ENCODE data around the gene SCG2.

The SCG2 gene

DNA sequence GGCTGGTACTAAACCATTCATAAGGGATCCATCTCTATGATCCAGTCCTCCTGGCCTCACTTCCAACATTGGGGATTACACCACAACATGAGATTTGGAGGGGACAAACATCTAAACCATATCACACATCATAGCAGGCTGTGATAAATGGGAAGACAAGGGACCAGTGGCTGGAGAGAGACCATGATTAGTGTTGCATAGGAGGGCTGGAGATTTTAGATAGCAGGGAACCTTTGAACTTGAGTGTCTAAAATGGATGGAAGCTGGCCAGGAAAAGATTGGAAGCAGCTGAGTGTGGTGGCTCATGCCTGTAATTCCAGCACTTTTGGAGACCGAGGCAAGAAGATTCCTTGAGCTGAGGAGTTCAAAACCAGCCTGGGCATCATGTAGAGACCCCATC lies 12.4 kb upstream of the SCG2 start:
- TF ChIP-seq, protein P1, sequence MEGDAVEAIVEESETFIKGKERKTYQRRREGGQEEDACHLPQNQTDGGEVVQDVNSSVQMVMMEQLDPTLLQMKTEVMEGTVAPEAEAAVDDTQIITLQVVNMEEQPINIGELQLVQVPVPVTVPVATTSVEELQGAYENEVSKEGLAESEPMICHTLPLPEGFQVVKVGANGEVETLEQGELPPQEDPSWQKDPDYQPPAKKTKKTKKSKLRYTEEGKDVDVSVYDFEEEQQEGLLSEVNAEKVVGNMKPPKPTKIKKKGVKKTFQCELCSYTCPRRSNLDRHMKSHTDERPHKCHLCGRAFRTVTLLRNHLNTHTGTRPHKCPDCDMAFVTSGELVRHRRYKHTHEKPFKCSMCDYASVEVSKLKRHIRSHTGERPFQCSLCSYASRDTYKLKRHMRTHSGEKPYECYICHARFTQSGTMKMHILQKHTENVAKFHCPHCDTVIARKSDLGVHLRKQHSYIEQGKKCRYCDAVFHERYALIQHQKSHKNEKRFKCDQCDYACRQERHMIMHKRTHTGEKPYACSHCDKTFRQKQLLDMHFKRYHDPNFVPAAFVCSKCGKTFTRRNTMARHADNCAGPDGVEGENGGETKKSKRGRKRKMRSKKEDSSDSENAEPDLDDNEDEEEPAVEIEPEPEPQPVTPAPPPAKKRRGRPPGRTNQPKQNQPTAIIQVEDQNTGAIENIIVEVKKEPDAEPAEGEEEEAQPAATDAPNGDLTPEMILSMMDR (IDR thresholded peaks at IDR 0.05; ENCODE audit: low read depth, low read length, poor library complexity, severe bottlenecking): no peak
- no peak for TF ChIP-seq EZH2phosphoT487 (IDR thresholded peaks at IDR 0.05; ENCODE audit: borderline replicate concordance, low read length)
- Histone ChIP-seq H3K79me2 (ENCODE audit: control insufficient read depth, low read length) (no peaks in the 10 kb centered on the region), H3K36me3 (ENCODE audit: control insufficient read depth, low read length) (no peaks in the 10 kb centered on the region)

DNA sequence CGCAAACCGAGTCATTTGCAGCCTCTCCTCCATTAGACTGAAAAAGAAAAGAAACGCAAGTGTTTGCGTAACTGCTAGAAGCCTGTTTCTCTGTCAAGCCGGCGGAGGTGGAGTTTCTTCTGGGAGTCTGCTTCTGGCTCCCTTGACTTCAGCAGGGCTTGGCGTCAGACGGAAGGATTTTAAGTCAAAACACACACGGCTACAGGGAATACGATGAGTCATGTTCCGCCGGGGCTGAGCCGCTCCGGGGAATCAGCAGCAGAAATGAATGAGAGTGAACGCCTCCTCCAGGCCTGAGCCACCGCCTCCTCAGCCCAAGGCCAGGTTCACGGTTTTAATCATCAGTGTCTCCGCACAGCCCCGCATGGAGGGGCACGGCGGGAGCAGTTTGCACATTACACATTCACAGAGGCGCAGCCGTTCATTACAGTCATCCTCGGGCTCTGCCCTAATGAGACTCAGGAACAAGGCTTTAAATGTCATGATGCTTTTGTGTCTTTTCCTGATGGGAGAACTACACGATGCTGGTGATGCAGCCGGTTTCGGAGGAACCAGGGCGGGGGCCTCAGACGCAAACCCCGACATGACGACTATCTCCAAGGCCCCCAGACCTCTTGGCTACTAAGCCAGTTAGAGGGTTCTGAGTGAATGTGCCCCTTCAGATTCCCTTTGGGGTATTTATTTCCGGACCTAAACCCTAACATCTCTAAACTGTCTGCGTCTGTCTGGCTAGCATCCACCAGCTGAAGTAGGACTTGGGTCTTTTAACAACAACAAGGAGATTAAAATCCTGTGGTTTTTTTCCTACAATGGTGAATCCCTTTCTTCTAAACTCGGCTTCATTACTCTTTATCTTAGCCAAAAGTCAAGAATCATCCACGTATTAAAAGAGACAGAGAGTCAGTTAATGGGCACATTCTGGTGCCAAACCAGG lies 11.1 kb upstream of the SCG2 start:
- no peaks in the 10 kb centered on the region for H3K9me3 ChIP-seq (ENCODE audit: control insufficient read depth, insufficient read depth, low read length)
- H3K4me3 ChIP-seq (ENCODE audit: low read length): no peak overlapping the region
- no peak overlapping the region for H3K27ac ChIP-seq (ENCODE audit: low read depth, low read length)

More for the DNA sequence above, 12.4 kb upstream of the SCG2 start:
- H3K27me3 ChIP-seq (ENCODE audit: control insufficient read depth, low read length): peaks cover 2% of the 10 kb centered on the region
- H3K4me2 ChIP-seq (ENCODE audit: low read length): no peak overlapping the region
- no peaks in the 10 kb centered on the region for H3K9me3 ChIP-seq (ENCODE audit: control insufficient read depth, insufficient read depth, low read length)
- H3K4me3 ChIP-seq (ENCODE audit: low read length): no peak overlapping the region
- H3K4me1 ChIP-seq (ENCODE audit: control insufficient read depth, low read length): no peaks in the 10 kb centered on the region
- H3K27ac ChIP-seq (ENCODE audit: low read depth, low read length): no peak overlapping the region
- H4K20me1 ChIP-seq (ENCODE audit: control insufficient read depth, insufficient read depth, low read depth, low read length): no peaks in the 10 kb centered on the region
- H3K9me2 ChIP-seq (replicated peaks; ENCODE audit: control insufficient read depth, low read length): no peaks in the 10 kb centered on the region
- H3F3A ChIP-seq (ENCODE audit: control insufficient read depth, insufficient read depth): no peaks in the 10 kb centered on the region

DNA sequence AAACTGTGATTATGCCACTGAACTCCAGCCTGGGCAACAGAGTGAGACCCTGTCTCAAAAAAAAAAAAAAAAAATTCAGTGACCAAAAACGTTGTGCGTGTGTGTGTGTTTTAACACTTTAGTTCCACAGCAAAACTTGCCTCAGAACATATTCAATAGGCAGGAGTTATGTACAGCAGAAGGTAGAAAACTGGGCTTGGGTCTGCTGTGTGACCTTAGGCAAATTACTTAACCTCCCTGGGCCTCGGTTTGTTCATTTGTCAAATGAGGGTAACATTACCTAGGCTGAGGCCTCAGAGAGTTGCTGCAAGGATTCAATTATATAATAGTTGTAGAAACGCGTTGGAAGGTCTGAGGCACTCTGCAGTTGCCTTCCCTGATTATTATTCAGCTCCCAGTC lies 10.3 kb upstream of the SCG2 start:
- H3K4me2 ChIP-seq (ENCODE audit: low read length): no peak overlapping the region
- H3K27ac ChIP-seq (ENCODE audit: low read depth, low read length): no peak overlapping the region

More for the DNA sequence above, 11.1 kb upstream of the SCG2 start:
- H4K20me1 ChIP-seq (ENCODE audit: control insufficient read depth, insufficient read depth, low read depth, low read length): no peaks in the 10 kb centered on the region
- H3K79me2 ChIP-seq (ENCODE audit: control insufficient read depth, low read length): no peaks in the 10 kb centered on the region
- peaks cover 2% of the 10 kb centered on the region for H3K27me3 ChIP-seq (ENCODE audit: control insufficient read depth, low read length)
- no peak overlapping the region for H3K4me2 ChIP-seq (ENCODE audit: low read length)
- H3K4me1 ChIP-seq (ENCODE audit: control insufficient read depth, low read length): no peaks in the 10 kb centered on the region
- H3K9me2 ChIP-seq (replicated peaks; ENCODE audit: control insufficient read depth, low read length): no peaks in the 10 kb centered on the region
- no peaks in the 10 kb centered on the region for H3K36me3 ChIP-seq (ENCODE audit: control insufficient read depth, low read length)
- TF ChIP-seq, protein P1 (IDR thresholded peaks at IDR 0.05; ENCODE audit: low read depth, low read length, poor library complexity, severe bottlenecking): no peak
- H3F3A ChIP-seq (ENCODE audit: control insufficient read depth, insufficient read depth): no peaks in the 10 kb centered on the region

More for the DNA sequence above, 10.3 kb upstream of the SCG2 start:
- Histone ChIP-seq H3K4me1 (ENCODE audit: control insufficient read depth, low read length) (no peaks in the 10 kb centered on the region), H3F3A (ENCODE audit: control insufficient read depth, insufficient read depth) (no peaks in the 10 kb centered on the region), H3K27me3 (ENCODE audit: control insufficient read depth, low read length) (peaks cover 2% of the 10 kb centered on the region), H3K4me3 (ENCODE audit: low read length) (no peak overlapping the region), H3K79me2 (ENCODE audit: control insufficient read depth, low read length) (no peaks in the 10 kb centered on the region), H3K9me3 (ENCODE audit: control insufficient read depth, insufficient read depth, low read length) (no peaks in the 10 kb centered on the region), H4K20me1 (ENCODE audit: control insufficient read depth, insufficient read depth, low read depth, low read length) (no peaks in the 10 kb centered on the region), H3K9me2 (replicated peaks; ENCODE audit: control insufficient read depth, low read length) (no peaks in the 10 kb centered on the region), H3K36me3 (ENCODE audit: control insufficient read depth, low read length) (no peaks in the 10 kb centered on the region)
- TF ChIP-seq, protein P1 (IDR thresholded peaks at IDR 0.05; ENCODE audit: low read depth, low read length, poor library complexity, severe bottlenecking): no peak
- no peak for TF ChIP-seq EZH2phosphoT487 (IDR thresholded peaks at IDR 0.05; ENCODE audit: borderline replicate concordance, low read length)
